Glomerular endothelial cell (primary cell): Measurements from ENCODE around the gene FRRS1L. TPM values are rescaled to one million over a fixed set of nuclear protein-coding genes. Genes with fewer than 3 reads are reported as not detected.

Experiments used
- DNase-seq: peaks from one replicate; pipeline ENCODE4 v3.0.0-alpha.2; 2011; ENCODE audit warnings: low read depth, low spot score; ENCODE audit errors: extremely low read depth
- total RNA-seq: library from RNA; depleted of rRNA; stranded (reverse); fragments of >200 nt; gene quantifications from 2 replicates; pipeline ENCODE4 v1.2.3, GENCODE V29; 2015

Gene FRRS1L, protein sequence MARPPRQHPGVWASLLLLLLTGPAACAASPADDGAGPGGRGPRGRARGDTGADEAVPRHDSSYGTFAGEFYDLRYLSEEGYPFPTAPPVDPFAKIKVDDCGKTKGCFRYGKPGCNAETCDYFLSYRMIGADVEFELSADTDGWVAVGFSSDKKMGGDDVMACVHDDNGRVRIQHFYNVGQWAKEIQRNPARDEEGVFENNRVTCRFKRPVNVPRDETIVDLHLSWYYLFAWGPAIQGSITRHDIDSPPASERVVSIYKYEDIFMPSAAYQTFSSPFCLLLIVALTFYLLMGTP
- total RNA-seq = 0.10 and 0.35 TPM in 2 replicates

DNA sequence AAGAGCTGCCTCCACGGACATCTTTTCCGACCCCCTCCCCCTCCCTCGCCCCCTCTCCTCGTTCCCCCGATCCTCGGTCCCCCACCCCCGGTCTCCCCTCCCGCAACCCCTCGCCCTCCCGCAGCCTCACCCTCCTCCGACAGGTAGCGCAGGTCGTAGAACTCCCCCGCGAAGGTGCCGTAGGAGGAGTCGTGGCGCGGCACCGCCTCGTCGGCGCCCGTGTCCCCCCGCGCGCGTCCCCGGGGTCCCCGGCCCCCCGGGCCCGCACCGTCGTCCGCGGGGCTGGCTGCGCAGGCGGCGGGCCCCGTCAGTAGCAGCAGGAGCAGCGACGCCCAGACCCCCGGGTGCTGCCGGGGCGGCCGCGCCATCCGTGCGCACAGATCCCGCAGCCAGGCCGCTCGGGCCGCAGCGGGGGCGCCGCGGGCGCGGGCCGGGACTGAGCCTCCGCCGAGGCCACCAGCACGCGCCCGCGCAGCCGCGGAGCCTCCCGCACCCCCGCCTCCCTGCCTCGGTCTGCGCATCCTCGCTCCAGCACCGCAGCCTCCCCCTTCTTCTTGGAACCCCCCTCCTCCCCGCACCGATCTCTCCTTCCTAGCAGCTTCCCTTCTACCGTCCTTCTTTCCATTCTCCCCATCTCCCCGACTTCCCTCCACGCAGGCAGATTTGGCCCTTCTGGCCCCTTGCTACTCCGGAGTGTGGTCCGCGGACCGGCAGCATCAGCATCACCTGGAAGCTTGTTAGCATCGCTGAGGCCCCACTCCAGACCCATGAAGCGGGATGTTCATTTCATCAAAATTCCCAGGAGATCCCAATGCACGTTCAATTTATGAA lies at the start of gene FRRS1L:
Gene FRRS1L (minus strand): TSS at position 479 of the 831 bp plus-strand sequence. CDS start 111 bp downstream, at position 368.
- DNase-seq = no peak

DNA sequence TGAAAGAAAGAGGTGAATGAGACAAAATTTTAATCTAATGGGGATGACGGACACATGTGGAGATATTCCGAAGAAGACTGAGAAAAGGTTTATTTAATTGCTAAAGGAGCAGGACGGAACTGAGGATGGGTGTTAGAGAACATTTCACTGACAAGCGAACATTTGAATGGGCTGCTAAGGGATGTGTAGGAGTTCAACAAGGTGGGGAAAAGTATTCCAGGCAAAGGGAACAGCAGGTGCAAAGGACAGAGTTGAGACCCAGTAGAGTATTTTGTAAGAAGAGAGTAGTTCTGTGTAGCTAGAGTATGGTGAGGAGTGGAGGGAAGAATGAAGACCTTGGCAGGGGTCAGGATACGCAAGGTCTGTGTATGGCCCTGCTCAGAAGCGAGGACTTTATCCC lies 47.4 kb upstream of the FRRS1L start:
- no peak for DNase-seq

DNA sequence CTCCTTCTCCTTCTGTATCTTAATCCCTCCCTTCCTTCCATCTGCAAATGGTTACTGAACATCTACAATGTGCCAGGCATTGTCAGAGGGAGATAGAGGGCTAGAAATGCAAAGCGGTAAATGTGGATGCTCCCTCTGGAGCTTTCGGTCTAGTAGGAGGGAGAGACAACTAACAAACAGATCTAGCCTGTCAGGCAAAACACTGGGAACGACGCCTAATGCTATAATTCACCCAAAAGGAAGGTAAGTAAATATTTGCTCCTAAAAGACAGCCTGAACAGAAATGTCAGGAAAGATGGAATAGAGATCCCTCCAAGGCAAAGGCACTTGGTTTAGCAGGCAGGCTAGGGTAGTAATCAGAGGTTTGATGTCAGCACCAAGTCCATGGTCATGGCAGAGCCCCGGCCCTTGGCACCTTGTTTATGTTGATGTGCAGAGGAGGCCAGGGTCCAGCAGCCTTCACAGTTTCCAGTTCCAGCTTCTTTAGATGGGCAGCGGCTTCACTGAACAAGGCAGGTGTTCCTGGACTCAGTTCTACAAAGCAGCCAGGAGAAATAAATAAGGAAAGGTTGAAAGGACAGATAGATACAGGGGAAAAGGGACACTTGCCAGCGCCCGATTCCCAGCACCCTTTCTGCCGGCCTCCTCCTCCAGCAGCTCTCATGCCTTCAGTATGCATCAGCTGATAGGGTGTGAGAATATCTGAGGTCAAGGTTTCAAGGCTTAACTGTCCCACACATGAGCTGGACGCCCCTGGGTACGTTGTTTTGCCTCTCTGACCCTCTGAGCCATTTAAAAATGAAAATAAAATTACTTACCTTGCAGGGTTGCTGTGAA lies 46.5 kb upstream of the FRRS1L start:
- DNase-seq = no peak

DNA sequence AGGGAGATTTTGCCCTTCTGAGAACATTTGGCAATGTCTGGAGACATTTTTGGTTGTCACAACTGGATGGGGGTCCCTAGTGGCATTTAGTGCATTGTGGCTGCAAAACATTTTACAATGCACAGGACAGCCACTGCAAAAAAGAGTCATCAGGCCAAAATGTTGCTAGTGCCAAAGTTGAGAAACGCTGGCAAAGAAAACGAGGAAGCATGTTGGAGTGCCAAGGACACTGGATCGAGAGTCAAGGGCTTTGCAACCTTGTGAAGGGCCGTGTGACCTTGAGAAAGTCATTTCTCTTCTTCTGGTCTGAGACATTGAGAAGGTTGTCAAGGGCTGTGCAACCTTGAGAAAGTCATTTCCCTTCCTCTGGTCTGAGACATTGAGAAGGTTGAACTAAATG lies 45.7 kb upstream of the FRRS1L start:
- no peak for DNase-seq

DNA sequence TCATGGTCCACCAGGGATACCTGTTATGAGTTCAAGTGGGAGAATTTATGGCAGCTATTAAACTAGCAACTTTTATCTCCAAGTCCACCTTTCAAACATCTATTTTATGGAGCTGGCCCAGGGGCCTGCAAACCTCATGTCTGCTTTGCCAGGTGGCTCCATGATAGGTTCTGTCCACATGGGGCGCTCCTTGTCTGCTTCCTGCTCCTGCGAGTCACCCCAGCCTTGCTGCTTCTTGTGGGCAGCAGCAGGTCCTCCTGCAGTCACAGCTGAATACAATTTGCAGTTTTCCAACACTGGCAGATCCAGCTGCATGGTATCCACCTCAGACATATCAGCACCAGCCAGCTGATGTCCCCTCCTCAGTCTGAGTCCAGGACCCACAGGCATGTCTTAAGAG lies 39.6 kb upstream of the FRRS1L start:
- DNase-seq = no peak

DNA sequence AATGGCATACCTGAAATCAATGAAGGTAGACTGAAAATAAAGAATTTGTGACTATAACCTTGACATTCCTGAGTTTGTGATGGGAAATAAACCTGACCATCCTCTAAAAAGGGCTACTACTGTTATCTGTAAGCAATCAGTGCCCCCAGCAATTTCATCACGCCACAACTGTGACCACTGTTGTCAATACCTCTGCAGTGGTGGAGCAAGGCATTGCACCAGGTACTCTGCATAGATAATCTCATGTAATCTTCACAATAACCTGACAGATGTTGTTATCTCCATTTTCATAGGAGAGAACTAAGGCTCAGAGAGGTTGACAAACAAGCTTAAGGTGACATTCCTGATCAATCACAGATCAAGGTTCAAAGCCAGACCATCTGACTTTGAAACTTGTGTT lies 38.5 kb upstream of the FRRS1L start:
- no peak for DNase-seq

DNA sequence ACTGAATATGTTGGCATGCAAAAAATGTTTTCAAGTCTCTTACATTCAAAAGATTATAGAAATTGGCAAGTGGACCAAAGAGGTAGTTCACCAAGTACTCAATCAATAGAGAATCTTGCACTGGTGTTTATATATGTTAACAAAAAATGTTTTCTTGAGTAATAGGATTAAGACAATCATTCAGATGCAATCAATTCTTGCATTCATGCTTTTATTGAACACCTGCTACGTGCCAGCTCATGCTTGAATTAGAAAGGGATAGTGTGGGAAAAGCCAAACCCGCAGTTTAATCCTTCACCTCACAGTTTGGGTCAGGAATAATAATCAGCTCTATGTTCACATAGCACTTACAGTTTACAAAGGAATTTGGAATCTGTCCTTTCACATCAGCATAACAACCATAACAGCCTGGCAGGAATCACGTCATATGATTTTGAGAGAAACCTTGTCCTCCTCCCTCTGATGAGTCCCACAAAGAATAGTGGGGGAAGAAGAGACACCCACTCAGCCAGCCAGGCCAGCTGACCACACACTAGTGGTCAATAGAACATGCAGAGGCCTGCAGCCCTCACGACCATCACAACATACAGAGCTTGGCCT lies 36.8 kb upstream of the FRRS1L start:
- no peak for DNase-seq

DNA sequence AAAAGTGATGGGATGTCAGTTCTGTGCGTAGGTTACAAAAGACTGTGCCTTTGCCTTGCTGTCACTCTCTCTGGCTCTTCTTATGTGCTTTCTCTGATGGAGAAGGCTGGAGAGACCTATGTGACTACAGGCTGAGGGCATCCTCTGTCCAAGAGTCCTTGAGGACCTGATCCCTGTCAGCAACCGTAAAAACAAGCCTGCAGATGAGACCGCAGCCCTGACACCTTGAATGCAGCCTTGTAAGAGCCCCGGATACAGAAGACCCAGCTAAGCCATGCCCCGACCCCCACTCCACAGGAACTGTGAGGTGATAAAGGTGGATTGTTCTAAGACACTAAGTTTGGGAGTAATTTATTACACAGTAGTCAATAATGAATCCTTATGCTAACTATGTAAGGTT lies 32.6 kb upstream of the FRRS1L start:
- no peak for DNase-seq

DNA sequence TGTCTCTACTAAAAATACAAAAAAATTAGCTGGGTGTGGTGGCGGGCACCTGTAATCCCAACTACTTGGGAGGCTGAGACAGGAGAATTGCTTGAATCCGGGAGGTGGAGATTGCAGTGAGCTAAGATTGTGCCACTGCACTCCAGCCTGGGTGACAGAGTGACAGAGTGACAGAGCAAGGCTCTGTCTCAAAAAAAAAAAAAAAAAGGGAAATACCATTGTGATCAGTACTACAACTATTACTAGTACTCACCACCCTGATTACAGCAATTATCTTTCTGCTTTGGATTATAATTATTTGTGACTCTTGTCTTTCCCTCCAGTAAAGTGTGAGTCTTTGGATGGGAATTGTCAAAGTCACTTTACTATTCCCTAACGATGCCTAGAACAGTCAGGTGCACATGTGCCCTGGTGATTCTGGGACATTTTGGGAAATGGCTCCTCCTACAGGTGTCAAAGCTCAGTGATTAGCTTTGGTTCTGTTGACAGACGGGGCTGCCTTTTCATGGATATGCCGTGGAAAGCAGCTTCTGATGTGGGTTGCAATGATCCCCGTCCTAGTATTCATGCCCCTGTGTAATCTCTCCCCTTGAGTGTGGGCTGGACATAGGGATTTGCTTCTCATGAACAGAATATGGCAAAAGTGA lies 31.8 kb upstream of the FRRS1L start:
- DNase-seq = no peak

DNA sequence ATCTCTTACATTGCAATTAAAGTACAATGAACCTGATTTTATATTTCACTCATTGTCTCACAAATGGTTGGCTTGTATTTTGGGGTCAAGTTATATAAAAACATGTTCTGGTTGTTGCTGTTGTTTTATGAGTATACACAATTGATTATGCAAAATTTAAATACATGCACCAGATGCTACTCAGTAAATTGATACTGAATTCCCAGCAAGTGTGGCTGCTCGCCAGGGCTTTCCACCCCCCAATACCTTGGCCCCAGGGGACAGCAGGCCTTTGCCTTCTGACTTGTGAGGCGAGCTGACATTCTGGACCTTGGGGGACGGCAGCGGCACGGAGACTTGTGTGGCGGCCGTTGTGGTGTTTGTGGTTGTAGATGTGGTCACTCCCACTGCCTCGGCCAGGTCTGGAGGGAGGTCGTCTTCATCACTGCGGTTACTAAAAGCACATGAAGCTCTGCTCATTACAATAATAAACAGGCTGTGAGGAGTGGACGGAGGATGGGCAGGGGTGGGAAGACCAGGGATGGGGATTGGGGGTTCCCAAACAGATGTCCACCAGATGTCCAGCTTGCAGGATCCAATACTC lies 27.0 kb upstream of the FRRS1L start:
- DNase-seq = no peak

DNA sequence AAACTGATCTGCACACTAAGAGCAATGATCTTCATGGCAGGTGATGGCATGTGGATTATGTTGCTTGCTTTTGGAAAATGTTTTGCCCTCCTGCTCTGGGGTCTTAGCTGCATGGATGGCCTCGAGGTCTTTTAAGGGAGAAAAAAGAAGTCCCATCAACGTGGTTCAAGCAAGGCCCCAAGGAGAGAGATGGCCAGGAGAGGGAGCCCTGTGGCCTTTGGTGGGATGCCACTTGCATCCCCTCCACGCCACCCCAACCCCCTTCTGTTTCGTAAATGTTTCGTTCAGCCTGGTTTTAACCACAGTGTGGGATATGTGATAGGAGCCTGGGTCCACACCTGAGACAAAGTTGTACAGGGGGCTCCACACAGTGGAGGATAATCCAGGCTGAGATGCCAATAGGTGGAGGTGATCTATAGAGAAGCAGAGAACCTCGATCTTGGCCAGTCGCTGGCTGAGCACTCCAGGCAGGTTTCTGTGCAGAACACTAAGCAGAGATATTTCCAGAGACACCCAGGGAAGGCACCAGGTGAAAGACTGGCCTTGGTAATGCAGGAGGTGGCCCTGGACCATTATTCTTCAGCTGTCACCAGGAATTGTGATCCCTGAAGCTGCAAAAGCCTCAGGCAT lies 25.8 kb upstream of the FRRS1L start:
- no peak for DNase-seq

DNA sequence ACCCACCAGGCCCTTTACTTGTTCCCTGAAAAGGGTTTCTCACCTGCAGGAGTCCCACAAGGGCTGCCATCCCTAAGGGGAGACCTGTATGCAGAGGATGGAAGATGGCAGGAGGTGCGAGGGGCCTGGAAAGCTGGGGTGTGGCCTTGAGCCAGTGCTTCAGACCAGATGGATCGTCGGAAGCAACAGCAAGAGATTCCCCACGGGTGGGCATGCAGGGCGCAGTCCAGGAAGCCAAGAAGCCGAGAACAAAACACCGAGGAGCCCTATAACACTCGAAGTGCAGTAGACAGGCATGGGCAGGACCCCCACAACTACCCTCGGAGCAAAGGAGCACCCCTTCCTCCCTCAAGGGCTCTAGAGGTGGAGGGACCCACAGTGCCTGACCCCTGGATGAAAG lies 24.7 kb upstream of the FRRS1L start:
- no peak for DNase-seq

DNA sequence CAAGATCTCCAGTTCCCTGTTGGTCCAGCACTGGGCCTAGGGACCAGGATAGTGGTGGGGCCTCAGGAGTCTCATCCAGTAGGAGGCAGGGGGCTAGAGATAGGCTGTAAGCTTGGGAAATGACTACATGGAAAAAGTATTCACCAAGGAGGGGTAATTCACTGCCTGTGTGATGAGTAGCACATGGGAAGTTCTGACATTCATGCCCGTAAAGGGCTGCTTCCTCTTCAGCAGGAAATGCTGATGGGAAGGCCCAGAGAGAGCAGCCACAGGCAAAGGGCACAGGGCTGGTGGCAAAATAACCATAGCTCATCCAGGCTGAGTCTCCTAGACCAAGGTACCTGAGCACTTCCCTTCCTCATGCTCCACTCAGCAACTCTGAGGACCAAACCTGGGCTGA lies 23.1 kb upstream of the FRRS1L start:
- no peak for DNase-seq

DNA sequence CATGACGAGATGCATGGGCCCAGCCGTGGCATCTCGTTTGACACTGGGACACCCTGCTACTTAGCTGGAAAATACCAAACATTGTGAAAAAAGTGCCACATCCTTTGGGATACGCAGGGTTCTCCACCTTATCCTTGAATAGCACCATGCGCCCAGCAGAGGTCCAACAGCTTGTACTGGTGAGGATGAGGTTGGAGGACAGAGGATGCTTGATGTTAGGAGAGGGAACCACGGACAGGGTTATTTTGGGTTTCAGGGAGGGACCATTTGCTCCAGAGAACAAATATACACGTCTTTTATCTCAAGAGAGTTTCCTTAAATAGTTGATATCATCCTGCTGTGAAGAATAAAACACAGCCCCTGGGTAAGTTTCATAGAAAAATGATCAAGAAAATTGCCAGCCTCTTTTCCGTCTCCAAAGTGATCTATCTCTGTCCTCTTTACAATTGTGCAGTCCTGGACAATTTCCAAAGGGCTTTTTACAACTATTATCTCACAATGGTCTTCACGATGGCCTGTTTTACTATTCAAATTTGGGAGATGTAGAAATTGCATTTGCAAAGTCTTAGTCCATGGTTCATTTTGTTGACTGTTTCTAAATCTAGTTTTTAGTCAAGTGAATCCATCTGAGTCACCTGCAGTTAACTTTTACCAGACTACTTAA lies 19.9 kb upstream of the FRRS1L start:
- DNase-seq = no peak

DNA sequence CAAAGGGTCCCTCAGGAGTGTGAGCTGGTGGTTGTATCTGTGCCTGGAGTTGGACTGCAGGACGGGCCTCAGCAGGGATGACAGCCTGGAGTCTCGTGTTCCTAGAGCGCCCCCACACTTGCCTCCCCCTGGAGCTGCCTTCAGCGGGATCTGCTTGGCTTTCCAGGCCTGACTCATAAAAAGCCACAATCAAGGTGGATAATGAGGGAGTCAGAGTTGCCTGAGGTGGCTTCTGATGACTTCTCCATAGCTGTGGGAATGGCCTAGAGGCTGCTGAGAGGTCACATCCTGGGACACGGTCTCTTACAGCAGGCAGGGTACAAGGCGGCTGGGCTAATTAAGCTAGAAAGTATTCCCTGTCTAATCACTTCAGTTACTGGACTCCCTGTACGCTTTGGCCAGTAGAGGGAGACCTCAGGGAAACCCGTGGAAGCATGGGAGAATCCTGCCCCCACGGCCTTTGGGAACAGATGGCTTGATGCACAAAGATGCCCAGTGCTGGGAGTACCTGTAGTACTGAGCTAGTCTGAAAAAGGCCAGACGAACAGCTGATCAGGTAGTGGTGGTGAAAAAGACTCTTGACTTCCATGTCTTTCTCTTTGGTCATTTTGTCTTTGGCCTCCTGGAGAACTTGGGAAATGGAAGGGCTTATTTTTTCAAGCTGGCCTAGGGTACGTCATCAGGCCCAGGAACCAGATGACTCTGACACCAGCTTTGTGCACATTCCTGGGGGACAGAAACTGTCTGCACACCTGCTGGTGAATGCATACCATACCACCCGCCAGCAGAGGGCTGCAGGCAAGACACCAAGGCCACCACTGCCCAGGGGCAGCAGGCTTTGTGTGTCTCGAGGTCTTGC lies 16.1 kb upstream of the FRRS1L start:
- no peak for DNase-seq

DNA sequence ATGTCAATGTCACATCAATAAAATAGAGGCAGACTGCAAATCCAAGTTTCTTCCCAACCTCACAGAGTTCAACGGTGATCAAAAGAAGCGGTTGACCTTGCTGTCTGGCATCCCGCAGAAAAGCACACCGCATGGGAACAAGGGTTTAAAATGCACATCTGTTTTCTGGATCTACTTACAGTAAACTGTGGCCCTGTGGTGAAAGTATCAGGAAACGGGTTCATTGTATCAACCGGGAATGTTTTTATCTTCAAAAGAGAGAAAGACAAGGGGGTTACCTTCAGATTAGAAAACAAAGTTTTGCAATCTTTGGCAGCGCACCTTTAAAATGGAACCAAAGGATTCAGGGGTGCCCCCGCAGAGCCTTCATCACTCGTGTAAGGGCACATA lies 15.5 kb upstream of the FRRS1L start:
- DNase-seq = no peak

DNA sequence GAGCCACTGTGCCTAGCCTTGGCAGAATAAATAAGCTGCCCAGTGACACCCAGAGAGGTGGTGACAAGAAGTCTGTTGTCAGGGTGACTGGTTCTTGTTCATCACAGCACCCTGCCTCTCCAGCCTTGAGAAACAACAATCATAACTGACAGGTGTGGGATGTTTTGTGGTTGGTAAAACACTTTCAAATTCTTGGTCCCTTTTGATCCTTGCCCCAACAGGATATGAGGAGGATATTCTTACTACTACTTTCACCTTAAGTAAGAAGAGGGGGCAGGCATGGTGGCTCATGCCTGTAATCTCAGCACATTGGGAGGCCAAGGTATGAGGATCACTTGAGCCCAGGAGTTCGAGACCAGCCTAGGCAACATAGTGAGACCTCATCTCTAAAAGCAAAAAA lies 14.2 kb upstream of the FRRS1L start:
- DNase-seq = no peak

DNA sequence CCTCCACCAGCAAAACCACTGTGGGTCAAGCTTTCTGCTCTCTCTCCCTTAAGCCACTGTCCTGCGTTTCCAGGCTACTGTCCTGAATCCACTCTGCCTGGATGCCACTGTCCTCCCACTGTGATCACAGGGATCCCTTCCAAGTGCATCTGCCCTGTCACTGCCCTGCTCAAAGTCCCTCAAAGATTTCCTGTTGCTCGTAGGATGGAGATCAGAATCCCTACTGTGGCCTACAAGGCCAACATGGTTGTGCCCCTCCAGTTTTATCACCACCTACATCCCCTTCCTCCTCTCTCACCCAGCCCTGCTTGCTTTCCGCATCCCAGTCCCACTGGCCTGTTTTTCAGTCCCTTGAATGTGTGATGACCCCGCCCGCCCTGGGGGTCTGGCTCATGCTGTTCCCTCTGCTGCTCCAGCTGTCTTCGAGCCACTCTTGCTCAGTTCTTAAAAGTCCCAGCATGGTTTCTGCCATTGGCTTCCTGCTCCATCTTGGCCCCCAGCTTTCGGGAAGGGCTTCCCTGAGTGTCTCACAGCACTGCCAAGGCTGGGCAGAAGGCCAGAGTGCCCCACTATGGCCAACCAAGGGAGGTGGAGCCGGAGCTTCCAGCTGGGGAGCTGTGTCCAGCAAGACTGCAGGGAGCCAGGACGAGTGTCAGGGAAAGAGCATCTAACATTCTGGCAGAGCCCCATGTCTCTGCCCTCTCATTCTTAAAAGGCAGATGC lies 12.9 kb upstream of the FRRS1L start:
- no peak for DNase-seq
